CD4-positive, alpha-beta T cell treated with Interleukin-12 subunit alpha and Interleukin-12 subunit beta, for 1 hour (primary cell): ENCODE data around the gene WDR81.
"Not testable (repeated sequence)": the region's sequence is repeated elsewhere in the genome, so short reads cannot be mapped to it uniquely, and the experiment has no call there.

Experiments used
- DNase-seq: peaks from one replicate; pipeline ENCODE4 v3.0.0-alpha.2; 2020

The WDR81 gene

DNA sequence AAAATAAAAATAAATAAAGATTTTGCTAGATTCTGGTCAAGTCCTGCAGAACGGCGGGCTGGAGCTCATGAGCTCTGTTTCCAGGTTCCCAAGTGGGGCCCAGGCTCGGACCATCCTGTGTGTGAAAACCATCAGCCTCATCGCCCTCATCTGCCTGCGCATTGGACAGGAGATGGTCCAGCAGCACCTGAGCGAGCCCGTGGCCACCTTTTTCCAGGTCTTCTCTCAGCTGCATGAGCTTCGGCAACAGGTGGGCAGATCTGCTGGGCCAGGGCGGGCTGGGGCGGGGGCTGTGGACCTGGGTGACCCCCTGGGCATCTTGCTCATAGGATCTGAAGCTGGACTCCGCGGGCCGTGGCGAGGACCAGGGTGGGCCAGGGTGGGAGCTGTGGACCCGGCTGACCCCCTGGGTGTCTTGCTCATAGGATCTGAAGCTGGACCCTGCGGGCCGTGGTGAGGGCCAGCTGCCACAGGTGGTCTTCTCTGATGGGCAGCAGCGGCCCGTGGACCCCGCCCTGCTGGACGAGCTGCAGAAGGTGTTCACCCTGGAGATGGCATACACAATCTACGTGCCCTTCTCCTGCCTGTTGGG lies 7.8 kb downstream of the WDR81 start:
- DNase-seq: no peak

DNA sequence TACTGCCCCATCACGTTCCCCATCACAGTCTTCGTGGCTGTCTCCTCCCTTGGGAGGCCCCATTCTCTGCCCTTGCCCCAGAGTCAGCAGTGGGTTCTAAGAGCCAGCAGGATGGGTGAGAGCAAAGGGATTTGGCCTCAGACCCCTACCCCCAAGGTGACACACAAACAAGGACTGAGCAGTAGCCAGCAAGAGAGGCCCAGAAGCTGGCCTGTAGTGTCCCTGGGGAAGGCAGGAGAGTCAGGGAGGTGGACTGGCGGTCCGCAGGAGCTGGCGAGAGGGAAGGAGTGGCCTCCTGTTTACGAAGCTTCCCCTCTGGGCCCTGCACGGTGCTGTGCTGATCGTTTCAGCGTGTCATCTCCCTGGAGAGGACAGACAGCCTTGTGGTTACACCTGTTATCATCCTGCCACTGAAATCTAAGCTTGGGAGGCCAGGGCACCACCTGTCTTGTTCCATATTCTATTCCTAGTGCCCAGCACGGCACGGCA lies 8.4 kb downstream of the WDR81 start:
- DNase-seq: no peak

GRCh38 chr17:1733759-1734158 lies 9.3 kb downstream of the WDR81 start:
- no peak for DNase-seq

GRCh38 chr17:1735418-1735817 lies 10.9 kb downstream of the WDR81 start:
- no peak for DNase-seq

GRCh38 chr17:1735834-1736347 lies 11.4 kb downstream of the WDR81 start:
- no peak for DNase-seq

- DNase-seq: no peak
Measured at GRCh38 chr17:1736348-1737281, 12.1 kb downstream of the WDR81 start.

DNA sequence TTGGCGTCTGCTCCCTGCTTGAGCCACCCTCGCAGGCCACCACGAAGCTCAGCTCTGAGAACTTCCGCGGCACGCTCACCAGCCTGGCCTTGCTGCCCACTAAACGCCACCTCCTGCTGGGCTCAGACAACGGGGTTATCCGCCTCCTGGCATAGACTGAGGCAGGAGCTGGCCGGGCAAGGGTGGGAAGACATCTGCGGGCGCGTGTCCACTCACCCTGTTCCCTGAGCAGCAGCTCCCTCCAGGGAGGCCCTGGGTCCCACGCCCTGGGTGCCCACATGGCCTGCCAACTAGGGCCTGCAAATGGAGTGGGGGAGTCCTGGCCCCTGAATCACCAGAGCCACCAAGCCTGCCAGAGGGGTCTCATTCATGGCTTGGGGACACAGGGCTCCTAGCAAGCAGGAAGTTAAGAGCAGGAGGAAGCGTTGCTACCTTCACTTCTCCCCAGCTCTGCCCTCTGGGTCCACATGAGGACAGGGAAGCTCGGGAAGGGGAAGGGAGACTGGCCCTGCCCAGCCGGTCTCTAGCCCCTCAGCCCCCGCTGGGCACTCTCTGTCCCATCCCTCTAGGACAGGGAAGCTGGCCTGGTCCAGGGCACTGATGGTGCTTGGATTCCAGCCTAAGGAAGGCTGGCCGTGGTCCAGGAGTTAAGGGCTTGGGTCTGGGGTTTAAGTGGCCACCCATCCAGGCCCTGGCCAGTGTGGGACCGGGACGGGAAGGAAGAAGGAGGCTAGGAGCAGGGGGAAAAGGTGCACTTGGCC lies 13.2 kb downstream of the WDR81 start:
- no peak for DNase-seq

- not testable (repeated sequence) for DNase-seq
Measured at GRCh38 chr17:1741899-1742298, 17.4 kb downstream of the WDR81 start.

DNA sequence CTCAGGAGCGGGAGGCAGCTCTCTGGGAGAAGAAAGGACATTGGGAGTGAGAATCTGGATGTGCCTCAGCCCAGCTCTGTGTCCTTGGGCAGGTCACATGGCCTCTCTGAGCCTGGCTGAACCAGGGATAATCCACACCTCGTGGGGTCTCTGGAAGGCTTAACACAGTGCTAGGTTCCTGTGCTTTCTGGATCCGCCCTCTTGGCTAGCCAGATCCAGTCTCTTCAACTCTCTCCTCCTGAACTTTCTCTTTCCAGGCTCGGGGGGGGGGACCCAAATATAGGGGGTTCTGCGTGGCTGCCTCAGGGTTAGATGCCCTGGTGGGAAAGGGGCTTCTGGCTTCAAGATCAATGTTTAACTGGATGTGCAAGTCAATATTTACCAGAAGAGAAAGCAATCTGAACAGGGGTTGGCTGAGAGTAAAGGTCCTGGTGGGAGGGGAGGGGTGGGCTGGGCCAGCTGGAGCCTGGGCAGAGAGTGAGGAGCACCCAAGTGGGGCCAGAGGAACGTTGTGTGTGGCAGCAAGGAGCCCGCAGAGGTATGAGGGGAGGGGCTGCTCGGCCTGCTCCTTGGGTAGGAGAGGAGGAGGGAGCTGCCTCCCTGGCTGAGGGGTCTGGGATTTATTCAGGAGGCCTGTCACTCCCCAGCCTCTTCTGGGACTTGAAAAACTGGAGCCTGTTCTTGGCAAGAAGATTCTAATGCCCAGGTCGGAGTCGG lies 18.0 kb downstream of the WDR81 start, which contains the start of gene SERPINF2:
SERPINF2 (plus strand) TSS at position 501 of the 717 bp plus-strand sequence. CDS start 2,125 bp downstream, outside the sequence.
- DNase-seq: no peak

DNA sequence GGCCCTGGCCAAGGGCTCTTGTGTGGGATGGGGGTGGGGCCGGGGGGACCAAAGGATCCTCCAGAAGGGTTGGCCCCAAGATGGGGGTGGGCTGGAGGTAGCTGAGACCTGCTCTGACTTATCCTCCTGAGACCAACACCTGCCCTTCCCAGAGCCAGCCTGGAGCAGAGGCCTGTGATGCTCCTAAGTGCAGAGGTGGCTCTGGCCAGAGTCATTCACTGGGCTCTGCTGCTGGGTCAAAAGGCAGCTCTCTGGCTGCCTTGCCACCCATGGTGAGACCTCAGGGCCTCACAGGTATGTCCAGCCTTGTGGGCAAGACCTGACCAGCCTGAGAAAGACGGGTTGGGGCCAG lies 18.6 kb downstream of the WDR81 start:
- DNase-seq: no peak

GRCh38 chr17:1744551-1745512 lies 20.3 kb downstream of the WDR81 start:
- DNase-seq: no peak

GRCh38 chr17:1745513-1746020 lies 21.1 kb downstream of the WDR81 start:
- DNase-seq: no peak

DNA sequence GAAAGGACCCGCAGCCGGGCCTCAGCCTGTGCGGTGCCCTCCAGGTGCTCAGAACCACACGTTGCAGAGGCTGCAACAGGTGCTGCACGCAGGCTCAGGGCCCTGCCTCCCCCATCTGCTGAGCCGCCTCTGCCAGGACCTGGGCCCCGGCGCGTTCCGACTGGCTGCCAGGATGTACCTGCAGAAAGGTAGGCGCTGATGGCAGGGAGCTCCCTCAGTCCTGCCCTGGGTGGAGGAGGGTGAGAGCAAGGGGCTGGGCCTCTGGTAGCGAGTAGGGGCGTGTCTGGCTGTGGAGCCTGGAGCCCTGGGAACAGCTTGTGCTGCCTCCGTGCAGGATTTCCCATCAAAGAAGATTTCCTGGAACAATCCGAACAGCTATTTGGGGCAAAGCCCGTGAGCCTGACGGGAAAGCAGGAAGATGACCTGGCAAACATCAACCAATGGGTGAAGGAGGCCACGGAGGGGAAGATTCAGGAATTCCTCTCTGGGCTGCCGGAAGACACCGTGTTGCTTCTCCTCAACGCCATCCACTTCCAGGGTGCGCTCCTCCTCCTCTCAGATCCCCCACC lies 22.6 kb downstream of the WDR81 start:
- DNase-seq: no peak

DNA sequence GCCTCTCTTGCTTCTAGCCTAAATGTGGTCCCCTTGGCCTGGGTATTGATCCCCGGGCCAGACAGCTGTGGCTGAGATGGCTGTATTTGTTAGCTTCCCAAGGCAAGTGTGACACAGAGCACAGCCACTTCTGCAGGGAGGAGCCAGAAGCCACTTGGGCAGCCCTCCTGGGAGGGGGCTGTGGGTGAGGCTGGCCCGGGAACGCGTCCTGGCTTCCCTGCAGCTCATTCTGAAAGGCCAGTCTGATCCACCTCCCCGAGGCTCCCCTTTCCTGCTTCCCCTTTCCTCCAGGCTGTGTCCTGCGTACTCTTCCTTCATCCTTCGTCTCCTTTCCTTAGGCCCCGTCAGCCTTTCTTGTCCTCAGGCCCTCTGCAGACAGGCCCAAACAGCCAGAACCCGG lies 26.1 kb downstream of the WDR81 start:
- DNase-seq: no peak

DNA sequence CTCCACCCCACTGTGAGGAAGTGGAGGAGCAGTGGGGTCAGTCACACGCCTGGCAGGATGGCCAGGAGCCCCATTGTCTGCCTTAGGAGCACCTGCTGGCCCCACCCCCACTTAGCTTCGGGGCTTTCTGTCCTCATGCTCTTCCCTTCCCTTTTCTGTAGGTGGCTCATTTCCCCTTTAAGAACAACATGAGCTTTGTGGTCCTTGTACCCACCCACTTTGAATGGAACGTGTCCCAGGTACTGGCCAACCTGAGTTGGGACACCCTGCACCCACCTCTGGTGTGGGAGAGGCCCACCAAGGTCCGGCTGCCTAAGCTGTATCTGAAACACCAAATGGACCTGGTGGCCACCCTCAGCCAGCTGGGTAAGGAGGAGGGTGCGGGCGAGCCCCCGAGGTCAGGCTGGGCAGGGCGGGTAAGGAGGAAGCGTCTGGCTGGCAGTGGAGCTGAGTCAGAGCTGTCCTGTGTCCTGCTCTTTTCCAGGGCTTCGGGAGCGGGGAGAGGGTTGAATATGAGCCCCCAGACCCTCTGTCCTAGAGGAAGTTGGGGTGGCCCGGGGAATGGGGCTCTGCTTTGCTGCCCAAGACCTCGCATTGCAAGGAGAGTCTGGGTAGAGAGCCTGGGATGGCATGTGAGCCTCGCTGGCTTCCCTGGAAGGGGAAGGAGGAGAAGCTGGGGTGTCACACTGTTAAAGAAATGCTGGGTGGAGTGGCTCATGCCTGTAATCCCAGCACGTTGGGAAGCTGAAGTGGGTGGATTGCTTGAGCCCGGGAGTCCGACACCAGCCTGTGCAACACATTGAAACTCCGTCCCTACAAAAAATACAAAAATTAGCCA lies 28.1 kb downstream of the WDR81 start:
- DNase-seq: no peak

DNA sequence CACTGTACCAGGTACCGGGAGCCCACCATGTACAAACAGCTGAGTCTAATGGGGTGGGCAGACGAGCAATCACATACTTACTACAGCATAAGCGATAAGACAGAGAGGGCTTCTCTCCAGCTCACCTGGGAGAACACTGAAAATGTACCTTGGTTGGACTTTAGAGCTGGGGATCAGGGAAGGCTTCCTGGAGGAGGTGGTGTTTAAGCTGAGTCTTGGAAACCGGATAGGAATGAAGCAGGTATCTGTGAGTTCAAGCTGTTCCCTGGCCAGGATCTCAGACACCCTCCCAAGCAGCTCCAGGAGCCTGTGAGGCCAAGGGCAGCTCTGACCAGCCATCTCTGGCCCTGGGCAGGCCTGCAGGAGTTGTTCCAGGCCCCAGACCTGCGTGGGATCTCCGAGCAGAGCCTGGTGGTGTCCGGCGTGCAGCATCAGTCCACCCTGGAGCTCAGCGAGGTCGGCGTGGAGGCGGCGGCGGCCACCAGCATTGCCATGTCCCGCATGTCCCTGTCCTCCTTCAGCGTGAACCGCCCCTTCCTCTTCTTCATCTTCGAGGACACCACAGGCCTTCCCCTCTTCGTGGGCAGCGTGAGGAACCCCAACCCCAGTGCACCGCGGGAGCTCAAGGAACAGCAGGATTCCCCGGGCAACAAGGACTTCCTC lies 29.4 kb downstream of the WDR81 start:
- no peak for DNase-seq

DNA sequence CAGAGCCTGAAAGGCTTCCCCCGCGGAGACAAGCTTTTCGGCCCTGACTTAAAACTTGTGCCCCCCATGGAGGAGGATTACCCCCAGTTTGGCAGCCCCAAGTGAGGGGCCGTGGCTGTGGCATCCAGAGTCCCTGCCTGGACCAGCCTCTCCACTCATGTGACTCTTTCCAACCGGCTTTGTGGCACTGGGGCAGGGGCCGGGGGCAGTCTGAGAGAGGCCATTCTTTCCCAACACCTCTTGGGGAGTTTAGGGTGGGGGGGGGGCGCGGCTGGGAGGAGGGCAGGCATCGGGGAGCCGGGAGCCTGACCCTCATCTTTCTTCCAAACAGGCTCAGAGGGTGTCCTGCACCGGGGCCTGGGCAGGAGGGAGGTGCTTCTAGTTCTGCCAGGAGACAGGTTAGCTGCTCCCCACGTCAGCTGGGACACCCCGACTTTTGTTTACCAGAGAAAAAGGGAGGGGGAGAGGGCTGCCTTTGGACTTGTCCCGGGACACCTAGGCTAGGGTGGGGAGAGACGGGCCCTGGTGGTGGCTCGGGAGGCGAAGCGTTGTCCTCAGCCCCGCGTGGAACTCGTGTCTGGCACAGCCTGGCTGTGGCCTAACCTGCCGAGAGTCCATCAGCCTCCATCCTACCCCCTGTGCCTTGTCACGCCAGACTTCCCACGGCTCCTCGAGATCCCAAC lies 30.1 kb downstream of the WDR81 start:
- DNase-seq: no peak

GRCh38 chr17:1755252-1755826 lies 30.8 kb downstream of the WDR81 start:
- DNase-seq: no peak
